ENCODE results near the gene C1QTNF7.
A peak's percentile ranks its signal among the peaks of the same experiment; 100 is the strongest.

The C1QTNF7 gene

DNA sequence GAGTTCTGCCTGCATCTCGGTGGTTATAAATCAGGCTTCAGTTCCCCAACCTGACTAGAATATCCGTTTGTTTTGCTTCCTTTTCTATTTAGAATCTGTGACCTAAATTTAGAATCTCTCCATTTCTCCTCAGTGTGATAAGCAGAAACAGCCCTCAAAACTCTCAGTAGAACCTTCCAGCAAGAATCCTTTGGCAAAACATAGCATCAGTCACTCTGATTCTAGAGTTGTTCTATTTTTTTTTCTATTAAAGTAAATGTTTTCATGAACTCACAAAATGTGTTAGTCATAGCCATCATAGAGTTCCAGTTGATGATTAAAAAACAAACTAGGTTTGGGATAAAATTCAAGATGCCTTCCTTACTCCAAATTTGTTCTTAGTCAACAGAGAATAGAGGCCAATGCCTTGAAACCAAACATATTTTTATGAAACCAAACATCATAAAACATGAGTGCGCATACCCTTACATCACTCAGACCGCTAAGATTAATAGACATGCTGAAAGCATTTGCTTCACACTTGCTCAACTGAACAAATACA, 13.2 kb upstream of the C1QTNF7 start:
- no peak for DNase-seq

DNA sequence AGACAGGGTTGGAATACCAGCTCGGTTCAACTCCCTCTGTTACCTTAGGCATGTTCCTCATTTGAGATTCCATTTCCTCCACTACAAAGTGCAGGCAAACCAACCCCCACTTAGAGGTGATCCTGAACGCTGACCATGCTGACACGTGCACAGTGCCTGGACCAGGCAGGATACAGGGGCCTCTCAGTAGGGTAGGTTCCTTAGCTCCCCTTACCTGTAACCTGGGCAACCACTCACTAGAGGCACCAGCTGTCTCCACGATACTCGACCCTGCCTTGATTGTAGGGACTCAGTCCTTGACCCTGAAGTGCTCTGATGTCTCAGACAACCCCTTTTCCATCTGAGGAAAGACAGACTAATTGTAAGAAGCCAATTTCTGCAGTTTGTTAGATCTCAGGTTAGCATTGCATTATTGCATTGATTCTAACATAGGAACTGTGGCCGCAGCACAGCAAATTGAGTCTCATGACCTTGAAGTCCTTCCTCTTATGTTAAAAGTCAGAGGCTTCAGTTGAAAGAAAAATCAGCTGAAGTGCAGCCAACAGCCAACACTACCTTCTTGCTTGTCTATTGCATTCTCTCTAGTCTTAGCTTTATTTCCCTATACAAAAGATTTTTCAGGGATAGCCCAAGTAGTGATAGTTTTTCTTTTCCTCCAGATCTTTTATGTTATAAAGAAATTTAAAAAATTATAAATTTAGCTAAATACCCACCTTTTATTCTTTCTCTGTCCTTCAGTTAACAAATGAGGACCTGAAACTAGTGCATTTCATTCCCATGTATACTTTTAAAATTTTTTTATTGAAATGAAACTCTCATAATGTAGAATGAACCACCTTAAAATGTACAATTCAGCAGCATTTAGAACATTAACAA, 11.2 kb upstream of the C1QTNF7 start:
- no peak for DNase-seq

DNA sequence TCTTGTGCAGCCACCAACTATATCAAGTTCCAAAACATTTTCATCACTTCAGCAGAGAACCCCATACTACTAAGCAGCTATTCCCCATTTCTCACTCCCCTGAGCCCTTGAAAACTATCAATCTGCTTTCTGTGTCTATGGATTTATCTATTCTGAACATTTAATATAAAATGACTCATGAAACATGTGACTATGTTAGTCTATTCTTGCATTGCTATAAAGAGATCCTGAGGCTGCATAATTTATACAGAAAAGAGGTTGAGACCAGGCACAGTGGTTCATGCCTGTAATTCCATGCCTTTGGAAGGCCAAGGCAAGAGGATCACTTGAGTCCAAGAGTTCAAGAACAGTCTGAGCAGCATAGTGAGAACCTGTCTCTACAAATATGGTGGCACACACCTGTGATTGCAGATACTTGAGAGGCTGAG, 10.6 kb upstream of the C1QTNF7 start:
- no peak for DNase-seq

DNA sequence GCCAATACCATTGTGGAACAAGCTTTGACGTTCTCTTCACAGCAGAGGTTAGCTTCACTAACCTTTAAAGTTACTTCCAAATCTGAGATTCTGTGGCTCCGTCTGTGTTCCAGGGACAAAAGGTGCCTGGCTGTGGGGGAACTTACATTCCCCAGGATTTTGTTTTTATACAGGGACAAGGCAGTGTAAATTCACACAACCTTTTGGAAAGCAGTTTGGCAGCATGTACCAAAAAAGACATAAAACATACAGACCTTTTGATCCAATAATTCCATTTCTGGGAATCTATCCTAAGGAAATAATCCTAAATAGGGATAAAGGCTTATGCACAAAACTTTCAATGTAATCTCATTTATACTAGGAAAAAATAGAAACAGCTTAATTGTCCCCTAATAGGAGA, 8.9 kb upstream of the C1QTNF7 start:
- DNase-seq, result no peak

GRCh38 chr4:15420642-15421041, 7.2 kb upstream of the C1QTNF7 start:
- no peak for DNase-seq

DNA sequence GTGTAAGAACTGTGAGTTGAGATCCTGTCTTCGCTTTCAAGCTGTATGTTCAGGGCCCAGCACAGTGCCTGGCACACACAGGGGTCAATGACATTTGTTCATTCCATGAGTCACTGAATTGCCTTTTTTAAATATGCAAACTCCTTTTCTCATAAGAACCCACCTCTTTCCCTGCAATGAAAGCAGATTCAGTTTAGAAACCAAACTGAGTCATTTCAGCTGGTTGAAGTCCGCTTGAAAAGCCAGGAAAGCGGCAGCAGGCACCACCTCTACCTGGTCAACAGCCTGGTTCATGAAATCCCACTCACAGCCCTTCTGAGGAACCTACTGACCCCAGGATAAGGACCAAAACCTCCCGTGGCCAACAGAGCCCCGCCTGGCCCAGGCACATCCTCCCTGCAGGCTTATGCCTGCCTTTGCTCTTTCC, 4.5 kb upstream of the C1QTNF7 start:
- DNase-seq, result no peak

- DNase-seq, result no peak
These were observed 2.3 kb upstream of the C1QTNF7 start for GRCh38 chr4:15425520-15425919.

- no peak for DNase-seq
These were observed 672 bp upstream of the C1QTNF7 start for GRCh38 chr4:15427161-15427560.

DNA sequence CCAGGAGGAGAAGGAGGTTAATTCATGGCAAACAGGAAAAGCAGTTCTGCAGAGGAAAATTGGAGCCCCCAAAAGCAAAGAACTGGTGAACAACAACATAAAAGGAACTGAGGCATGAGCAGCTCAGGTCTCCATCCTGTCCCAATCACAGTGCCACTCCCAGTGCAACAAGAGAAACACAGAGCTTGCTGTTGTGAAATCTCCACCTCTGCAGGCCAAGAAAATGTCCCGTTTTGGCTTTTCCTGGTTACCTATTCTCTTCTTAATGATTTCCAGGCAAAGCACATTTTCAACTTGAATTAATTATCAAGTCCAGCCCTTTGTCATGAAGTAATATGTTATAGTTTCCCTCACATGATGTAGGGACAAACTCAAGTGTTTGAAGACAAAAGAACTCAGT, 778 bp downstream of the C1QTNF7 start:
- no peak for DNase-seq

DNA sequence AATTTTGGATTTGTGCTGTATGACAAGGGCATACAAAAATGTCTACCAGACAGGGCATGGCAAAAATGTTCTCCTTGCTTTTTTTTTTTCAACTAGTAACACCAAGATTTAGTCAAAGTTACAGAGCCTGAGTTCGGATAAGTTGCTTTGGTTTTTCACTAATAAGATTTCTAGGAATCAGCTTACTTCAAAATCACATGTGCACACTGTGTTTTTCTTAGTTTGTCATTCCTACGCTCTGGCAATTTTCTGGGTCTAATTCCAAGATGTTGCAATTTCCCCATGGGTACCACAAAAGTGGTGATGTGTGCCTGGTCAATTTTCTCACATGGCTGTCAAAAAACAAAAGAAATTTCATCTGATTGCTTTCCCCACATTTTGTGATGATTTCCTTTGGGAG, 6.3 kb downstream of the C1QTNF7 start:
- no peak for DNase-seq

DNA sequence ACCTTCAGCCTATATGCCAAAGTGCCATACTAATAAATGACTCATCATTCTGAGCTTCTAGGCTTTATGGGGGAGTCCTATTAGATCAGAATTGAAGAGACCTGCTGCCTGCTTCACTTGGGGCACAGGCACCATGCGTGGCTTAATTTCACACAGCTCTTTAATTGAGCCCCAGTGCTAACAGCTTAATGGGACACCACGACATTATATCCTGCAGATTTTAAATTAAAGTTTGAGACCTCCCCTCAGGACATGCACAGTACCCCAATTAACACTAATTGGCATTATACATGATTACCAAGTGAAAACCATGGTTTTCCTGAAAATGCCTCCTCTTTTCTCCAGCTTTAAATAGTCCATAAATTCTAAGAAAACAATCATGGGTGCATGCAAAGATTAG, 6.8 kb downstream of the C1QTNF7 start:
- DNase-seq, result no peak

DNA sequence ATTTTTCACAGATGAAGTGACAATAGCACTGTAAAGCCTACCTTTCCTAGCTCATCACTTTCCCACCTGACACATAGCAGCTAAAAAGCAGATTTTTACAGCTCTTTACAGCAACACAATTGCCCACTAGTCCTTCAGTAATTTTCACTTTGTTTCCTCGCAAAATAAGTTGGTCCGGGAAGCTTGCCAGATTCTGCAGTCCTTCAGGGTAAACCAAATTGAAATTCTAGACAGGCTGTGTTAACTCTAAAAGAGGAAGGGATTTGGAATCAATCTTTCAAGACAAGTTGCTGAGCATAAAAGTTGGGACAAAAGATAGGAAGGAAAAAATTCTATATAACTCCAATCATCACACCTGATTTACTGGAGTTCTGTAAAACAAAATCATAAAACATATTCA, 8.7 kb downstream of the C1QTNF7 start:
- DNase-seq, result no peak

DNA sequence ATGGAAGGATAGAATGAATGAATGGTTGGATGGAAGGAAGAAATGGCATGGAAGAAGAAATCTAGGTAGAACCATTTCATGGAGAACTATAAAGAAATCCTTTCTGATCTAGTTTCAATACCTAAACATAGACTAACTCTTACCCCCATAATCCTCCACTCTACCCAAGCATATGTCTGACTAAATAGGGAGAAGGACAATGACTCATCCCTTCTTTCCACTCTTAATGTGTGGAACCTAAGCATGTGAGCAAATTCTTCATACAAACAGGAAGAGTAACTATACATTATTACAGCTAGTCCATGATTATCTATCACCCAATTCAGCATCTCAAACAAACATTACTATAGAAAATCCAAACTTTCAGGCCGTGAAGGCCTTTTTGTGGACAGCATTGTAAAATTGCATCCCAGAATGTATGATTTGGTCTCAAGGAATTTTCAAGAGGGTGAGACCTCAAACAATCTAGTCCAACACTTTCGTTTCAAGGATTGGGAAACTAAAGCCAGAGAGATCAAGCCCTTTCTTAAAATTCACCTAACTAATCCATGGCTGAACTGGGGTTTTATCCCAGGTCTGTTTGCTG, 11.2 kb downstream of the C1QTNF7 start:
- DNase-seq, result no peak

DNA sequence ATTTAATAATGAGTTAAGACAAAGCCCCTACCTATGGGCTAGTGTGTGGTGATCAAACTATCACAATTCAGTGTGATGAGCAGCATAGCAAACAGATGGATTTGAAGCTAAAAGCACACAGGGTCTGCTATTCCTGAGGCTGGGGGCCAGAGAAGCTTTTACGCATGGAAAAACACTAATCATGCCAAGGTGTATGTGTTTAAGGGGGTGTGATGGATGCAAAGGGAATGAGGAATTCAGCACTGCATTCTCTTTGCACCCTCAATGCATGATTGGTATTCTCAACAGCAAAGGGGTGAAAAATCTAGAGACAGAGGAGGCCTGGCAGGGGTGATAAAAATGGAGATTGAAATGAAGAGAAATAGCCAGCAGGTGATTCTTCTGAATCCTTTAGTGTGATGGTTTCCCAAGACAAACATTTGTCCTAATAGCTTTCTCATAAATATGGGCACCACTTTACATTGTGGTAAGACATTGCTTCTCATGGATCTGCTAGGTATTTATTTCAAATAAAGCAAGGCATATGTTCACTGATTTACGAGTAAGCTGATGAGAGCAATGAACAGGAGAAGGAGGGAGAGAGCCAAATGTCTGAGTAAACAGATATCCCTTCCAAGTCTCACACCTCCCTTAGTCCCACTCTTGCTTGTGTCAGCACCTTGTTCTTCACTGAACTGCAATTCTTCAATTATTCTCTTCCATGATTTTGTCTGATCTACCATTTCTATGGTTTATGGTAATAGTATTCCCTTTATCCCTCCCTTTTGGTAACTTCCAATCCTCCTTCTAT, 15.7 kb downstream of the C1QTNF7 start:
- no peak for DNase-seq

DNA sequence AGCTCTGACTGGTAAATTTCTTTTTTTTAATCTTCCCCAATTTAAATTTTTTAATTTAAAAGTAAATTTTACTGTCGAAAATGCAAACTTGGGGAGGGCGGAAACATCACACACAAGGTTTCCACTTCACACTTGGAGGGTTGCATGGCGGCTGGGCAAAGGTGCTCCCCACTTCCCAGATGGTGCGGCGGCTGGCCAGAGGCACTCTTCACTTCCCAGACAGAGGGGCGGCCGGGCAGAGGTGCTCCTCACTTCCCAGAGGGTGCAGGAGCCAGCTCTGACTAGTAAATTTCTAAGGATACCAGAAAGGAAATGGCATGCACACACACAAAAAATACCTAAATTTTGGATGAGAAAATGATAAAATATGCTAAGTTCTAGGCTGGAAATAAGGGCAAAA, 16.4 kb downstream of the C1QTNF7 start:
- DNase-seq, result no peak

DNA sequence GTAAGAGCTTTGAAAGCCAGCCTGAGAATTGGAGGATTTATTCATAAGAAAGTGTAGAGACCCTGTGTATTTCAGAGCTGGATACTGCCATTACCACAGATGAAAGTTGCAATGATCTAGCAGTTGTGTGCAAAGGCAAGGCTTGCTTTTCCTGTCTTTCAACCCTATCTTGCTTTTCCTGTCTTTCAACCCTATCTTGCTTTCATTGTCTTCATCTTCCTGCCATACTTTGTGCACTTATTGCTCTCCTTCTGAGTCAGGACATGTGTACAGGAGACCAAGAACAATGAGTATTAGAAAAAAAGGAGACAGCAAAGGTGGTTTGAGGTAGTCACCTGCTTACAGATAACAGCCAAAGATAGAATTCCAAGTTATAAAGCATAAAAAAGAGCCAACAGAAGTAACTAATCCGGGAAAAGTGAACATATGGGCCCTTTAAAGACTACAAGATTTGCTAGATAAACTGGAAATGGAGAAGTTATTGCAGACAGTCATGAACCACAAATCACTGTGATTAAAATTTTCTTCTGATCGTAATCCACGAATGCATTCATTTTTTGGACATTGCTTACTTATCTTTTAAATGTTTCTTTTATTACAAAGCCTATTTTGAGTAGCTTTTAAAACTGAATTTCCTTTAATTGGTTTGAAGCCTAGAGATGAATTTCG, 17.2 kb downstream of the C1QTNF7 start:
- no peak for DNase-seq

- no peak for DNase-seq
These were observed 23.5 kb downstream of the C1QTNF7 start for GRCh38 chr4:15451181-15451865.

DNA sequence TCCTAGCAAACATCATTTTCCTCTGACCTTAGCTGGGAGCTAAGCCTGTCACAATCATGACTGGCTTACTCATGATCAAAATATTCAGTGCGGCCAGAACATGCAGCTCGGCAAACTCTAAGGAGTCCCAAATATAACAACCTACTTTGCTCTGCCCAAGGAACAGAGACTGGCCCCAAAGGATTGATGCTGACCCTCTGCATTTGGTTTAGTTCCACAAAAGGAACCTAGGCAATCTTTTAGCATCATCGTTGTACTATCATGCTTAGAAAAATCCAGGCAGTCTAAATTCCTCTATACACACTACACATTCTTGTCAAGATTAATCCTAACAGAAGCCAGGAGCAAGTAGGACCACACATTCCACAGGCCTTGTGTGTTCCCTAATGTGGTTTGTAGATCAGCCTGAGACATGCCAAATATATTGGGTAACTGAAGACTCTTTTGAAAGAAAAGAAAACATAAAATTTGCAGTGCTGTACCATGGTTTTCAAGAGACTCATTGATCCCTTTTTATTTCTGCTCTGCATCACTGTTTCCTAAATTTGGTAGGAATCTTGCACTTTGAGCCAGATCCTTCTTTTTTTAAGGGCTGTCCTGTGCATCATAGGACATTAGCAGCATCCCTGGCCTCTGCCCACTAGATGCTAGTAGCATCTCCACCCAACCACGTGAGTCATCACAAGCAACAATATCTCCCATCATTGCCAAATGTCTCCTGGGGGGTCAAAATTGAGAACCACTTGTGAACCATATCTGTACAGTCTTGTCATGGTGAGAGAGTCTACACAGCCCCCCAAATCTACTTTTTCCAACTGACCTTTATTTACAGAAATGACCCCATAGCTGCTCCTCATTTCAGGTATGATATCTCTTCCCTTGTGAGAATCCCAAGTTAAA, 24.3 kb downstream of the C1QTNF7 start:
- no peak for DNase-seq

- no peak for DNase-seq
These were observed 27.5 kb downstream of the C1QTNF7 start for GRCh38 chr4:15455290-15455689.

DNA sequence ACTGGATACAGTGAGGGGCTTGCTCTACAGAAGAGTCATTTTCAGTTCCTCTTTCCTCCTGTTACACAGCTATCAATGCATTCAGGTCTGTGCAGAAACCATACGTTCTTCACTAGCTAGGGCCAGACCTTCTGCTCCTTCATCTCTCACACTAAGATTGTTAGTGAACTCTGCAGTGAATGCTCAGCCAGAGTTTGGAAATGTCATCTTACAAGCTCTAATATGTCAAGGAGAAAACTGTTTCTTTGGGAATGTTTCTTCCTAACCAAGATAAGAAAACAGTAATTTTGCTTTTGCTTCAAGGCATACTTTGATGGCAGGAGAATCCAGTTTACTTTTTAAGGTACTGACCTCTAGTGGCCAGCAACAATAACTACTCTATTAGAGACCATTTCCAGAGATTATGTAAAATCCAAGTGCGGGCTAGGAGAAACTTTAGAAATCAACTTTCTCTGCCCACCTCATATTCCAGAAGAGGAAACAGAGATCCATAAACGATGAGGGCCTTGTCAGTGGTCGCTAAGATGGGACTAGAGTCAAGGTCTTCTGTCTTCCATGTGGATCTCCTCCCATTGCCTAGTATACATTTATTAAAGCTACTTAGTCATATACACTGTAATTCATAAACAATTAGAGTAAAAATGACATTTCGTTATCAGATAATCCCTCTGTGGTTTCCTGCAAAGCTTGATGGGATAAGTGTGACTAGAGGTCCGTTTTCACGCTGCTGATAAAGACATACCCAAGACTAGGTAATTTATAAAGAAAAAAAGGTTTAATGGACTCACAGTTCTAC, 29.8 kb downstream of the C1QTNF7 start:
- peak; percentile 1 for DNase-seq

All from NCI-H510A treated with DMSO at 0.1 percent for 48 hours (cell line).